Stimulated activated CD4-positive, alpha-beta T cell treated with anti-CD3 and anti-CD28 coated beads, Interleukin-2, amount 100 ng/mL, for 4 hours (primary cell): ENCODE data around the gene CLCN3.
A peak's percentile ranks its signal among the peaks of the same experiment; 100 is the strongest.
"Not testable (repeated sequence)": the region's sequence is repeated elsewhere in the genome, so short reads cannot be mapped to it uniquely, and the experiment has no call there.

Experiments used
- DNase-seq: peaks from one replicate; pipeline ENCODE4 v3.0.0-alpha.2; 2020; ENCODE audit warnings: low read depth

Gene CLCN3

GRCh38 chr4:169657470-169658107 is 37.2 kb downstream of the CLCN3 start:
- no peak for DNase-seq

- DNase-seq = no peak
Measured at GRCh38 chr4:169658196-169658595, 37.8 kb downstream of the CLCN3 start.

GRCh38 chr4:169658975-169659715 is 38.8 kb downstream of the CLCN3 start:
- no peak for DNase-seq

- DNase-seq = peak; percentile 68
Measured at GRCh38 chr4:169659716-169660670, 39.6 kb downstream of the CLCN3 start.

GRCh38 chr4:169660929-169661328 is 40.6 kb downstream of the CLCN3 start:
- DNase-seq = no peak

- no peak for DNase-seq
Measured at GRCh38 chr4:169661761-169662160, 41.4 kb downstream of the CLCN3 start.

GRCh38 chr4:169662206-169662605 is 41.8 kb downstream of the CLCN3 start:
- DNase-seq = no peak

GRCh38 chr4:169663402-169663801 is 43.0 kb downstream of the CLCN3 start:
- DNase-seq = no peak

GRCh38 chr4:169663831-169664230 is 43.5 kb downstream of the CLCN3 start:
- no peak for DNase-seq

GRCh38 chr4:169664615-169665014 is 44.2 kb downstream of the CLCN3 start:
- DNase-seq = no peak

- no peak for DNase-seq
Measured at GRCh38 chr4:169665046-169665737, 44.8 kb downstream of the CLCN3 start.

GRCh38 chr4:169668069-169668721 is 47.8 kb downstream of the CLCN3 start:
- no peak for DNase-seq

- no peak for DNase-seq
Measured at GRCh38 chr4:169675825-169676224, 55.4 kb downstream of the CLCN3 start.

- no peak for DNase-seq
Measured at GRCh38 chr4:169677150-169677748, 56.9 kb downstream of the CLCN3 start.

GRCh38 chr4:169678486-169678885 is 58.1 kb downstream of the CLCN3 start:
- DNase-seq = not testable (repeated sequence)

GRCh38 chr4:169678951-169679591 is 58.7 kb downstream of the CLCN3 start:
- not testable (repeated sequence) for DNase-seq

- DNase-seq = no peak
Measured at GRCh38 chr4:169682372-169683047, 62.1 kb downstream of the CLCN3 start.

GRCh38 chr4:169689681-169690080 is 69.3 kb downstream of the CLCN3 start:
- DNase-seq = no peak

- no peak for DNase-seq
Measured at GRCh38 chr4:169690787-169691186, 70.4 kb downstream of the CLCN3 start.

- no peak for DNase-seq
Measured at GRCh38 chr4:169698331-169698730, 78.0 kb downstream of the CLCN3 start.
